ENCODE measurements around the gene CIBAR2.

GRCh38 chr16:85153046-85153445, 40.8 kb upstream of the CIBAR2 start:
- TF ChIP-seq CTCF (IDR thresholded peaks at IDR 0.05), result no peak
- TF ChIP-seq POLR2A (IDR thresholded peaks at IDR 0.05; ENCODE audit: low read depth), result no peak
- no peak for TF ChIP-seq POLR2AphosphoS5 (IDR thresholded peaks at IDR 0.05)

All from esophagus muscularis mucosa (tissue), 3 donors.